GM19023 (cell line): ENCODE measurements around the gene FRMD5.

Experiments used
- ATAC-seq: cut with Tn5 transposase; IDR thresholded peaks from one replicate; pipeline ENCODE4 v1.9.1; 2021; ENCODE audit warnings: mild to moderate bottlenecking, moderate library complexity; ENCODE audit not compliant: unreplicated experiment

Gene FRMD5

GRCh38 chr15:43901495-43901894, 293.6 kb downstream of the FRMD5 start:
- ATAC-seq = no peak

GRCh38 chr15:43900996-43901395, 294.1 kb downstream of the FRMD5 start:
- no peak for ATAC-seq

GRCh38 chr15:43899928-43900327, 295.1 kb downstream of the FRMD5 start:
- ATAC-seq = no peak

- no peak for ATAC-seq
Observed at GRCh38 chr15:43898891-43899290, 296.2 kb downstream of the FRMD5 start.

GRCh38 chr15:43896543-43896942, 298.5 kb downstream of the FRMD5 start:
- no peak for ATAC-seq

GRCh38 chr15:43895586-43895985, 299.5 kb downstream of the FRMD5 start:
- no peak for ATAC-seq

- ATAC-seq = no peak
Observed at GRCh38 chr15:43893956-43894355, 301.1 kb downstream of the FRMD5 start.

- no peak for ATAC-seq
Observed at GRCh38 chr15:43889042-43889441, 306.0 kb downstream of the FRMD5 start.

GRCh38 chr15:43887901-43888300, 307.2 kb downstream of the FRMD5 start:
- no peak for ATAC-seq

GRCh38 chr15:43886558-43886957, 308.5 kb downstream of the FRMD5 start:
- no peak for ATAC-seq

GRCh38 chr15:43883571-43883970, 311.5 kb downstream of the FRMD5 start:
- ATAC-seq = no peak

- no peak for ATAC-seq
Observed at GRCh38 chr15:43881944-43882343, 313.1 kb downstream of the FRMD5 start.

- ATAC-seq = no peak
Observed at GRCh38 chr15:43881245-43881644, 313.8 kb downstream of the FRMD5 start.

- ATAC-seq = no peak
Observed at GRCh38 chr15:43880406-43881194, 314.5 kb downstream of the FRMD5 start.

- ATAC-seq = no peak
Observed at GRCh38 chr15:43879386-43880355, 315.4 kb downstream of the FRMD5 start.

GRCh38 chr15:43878446-43878845, 316.6 kb downstream of the FRMD5 start:
- no peak for ATAC-seq

GRCh38 chr15:43877371-43877770, 317.7 kb downstream of the FRMD5 start:
- ATAC-seq = no peak

- no peak for ATAC-seq
Observed at GRCh38 chr15:43876872-43877271, 318.2 kb downstream of the FRMD5 start.

GRCh38 chr15:43873651-43874050, 321.4 kb downstream of the FRMD5 start:
- ATAC-seq = no peak

- no peak for ATAC-seq
Observed at GRCh38 chr15:43872416-43873020, 322.6 kb downstream of the FRMD5 start.

GRCh38 chr15:43871835-43872234, 323.2 kb downstream of the FRMD5 start:
- no peak for ATAC-seq
